ENCODE data around the gene CCDC112.
A peak's percentile ranks its signal among the peaks of the same experiment; 100 is the strongest.
"Not testable (repeated sequence)": the region's sequence is repeated elsewhere in the genome, so short reads cannot be mapped to it uniquely, and the experiment has no call there.

CCDC112 gene

GRCh38 chr5:115296124-115297022 is at the start of gene CCDC112:
TSS of gene CCDC112 (minus strand) at chr5:115296654. CDS start at chr5:115296543, 111 bp downstream.
- Mint-ChIP-seq H3K27me3 (no peaks in the 10 kb centered on the region), H3K4me1 (peaks cover 12% of the 10 kb centered on the region), H3K9me3 (no peaks in the 10 kb centered on the region), H3K36me3 (peaks cover 2% of the 10 kb centered on the region), H3K27ac (no peak within 1 kb of the TSS), H3K4me3 (peak within 1 kb of the TSS; percentile 82)

- no peaks in the 10 kb centered on the region for H3K36me3 Mint-ChIP-seq
- H3K4me3 Mint-ChIP-seq = no peak overlapping the region
- H3K27me3 Mint-ChIP-seq = peaks cover 15% of the 10 kb centered on the region
- peaks cover 8% of the 10 kb centered on the region for H3K9me3 Mint-ChIP-seq
- no peak overlapping the region for H3K27ac Mint-ChIP-seq
- H3K4me1 Mint-ChIP-seq = no peaks in the 10 kb centered on the region
These were observed 48.9 kb upstream of the CCDC112 start for GRCh38 chr5:115345344-115345743.

GRCh38 chr5:115343855-115344254 is 47.4 kb upstream of the CCDC112 start:
- Mint-ChIP-seq H3K9me3 (peaks cover 8% of the 10 kb centered on the region), H3K36me3 (no peaks in the 10 kb centered on the region), H3K27me3 (peaks cover 12% of the 10 kb centered on the region), H3K4me1 (no peaks in the 10 kb centered on the region), H3K4me3 (no peak overlapping the region), H3K27ac (no peak overlapping the region)

GRCh38 chr5:115342590-115343377 is 46.3 kb upstream of the CCDC112 start:
- Mint-ChIP-seq H3K27ac (no peak overlapping the region), H3K4me3 (no peak overlapping the region), H3K27me3 (peaks cover 18% of the 10 kb centered on the region), H3K9me3 (peaks cover 8% of the 10 kb centered on the region), H3K36me3 (no peaks in the 10 kb centered on the region), H3K4me1 (no peaks in the 10 kb centered on the region)

GRCh38 chr5:115341745-115342144 is 45.3 kb upstream of the CCDC112 start:
- Mint-ChIP-seq H3K27ac (no peak overlapping the region), H3K4me3 (no peak overlapping the region)

GRCh38 chr5:115338851-115339250 is 42.4 kb upstream of the CCDC112 start:
- Mint-ChIP-seq H3K27me3 (peaks cover 15% of the 10 kb centered on the region), H3K9me3 (no peaks in the 10 kb centered on the region), H3K4me1 (no peaks in the 10 kb centered on the region), H3K4me3 (no peak overlapping the region), H3K27ac (no peak overlapping the region), H3K36me3 (no peaks in the 10 kb centered on the region)

More at GRCh38 chr5:115341745-115342144, 45.3 kb upstream of the CCDC112 start:
- H3K36me3 Mint-ChIP-seq = no peaks in the 10 kb centered on the region
- H3K4me1 Mint-ChIP-seq = no peaks in the 10 kb centered on the region
- peaks cover 18% of the 10 kb centered on the region for H3K27me3 Mint-ChIP-seq
- peaks cover 8% of the 10 kb centered on the region for H3K9me3 Mint-ChIP-seq

- Mint-ChIP-seq H3K27me3 (peaks cover 13% of the 10 kb centered on the region), H3K36me3 (no peaks in the 10 kb centered on the region), H3K4me1 (no peaks in the 10 kb centered on the region), H3K9me3 (no peaks in the 10 kb centered on the region), H3K4me3 (no peak overlapping the region), H3K27ac (no peak overlapping the region)
These were observed 41.4 kb upstream of the CCDC112 start for GRCh38 chr5:115337882-115338281.

GRCh38 chr5:115336964-115337363 is 40.5 kb upstream of the CCDC112 start:
- H3K9me3 Mint-ChIP-seq = no peaks in the 10 kb centered on the region
- no peaks in the 10 kb centered on the region for H3K36me3 Mint-ChIP-seq
- H3K4me1 Mint-ChIP-seq = no peaks in the 10 kb centered on the region
- H3K27ac Mint-ChIP-seq = no peak overlapping the region
- H3K4me3 Mint-ChIP-seq = no peak overlapping the region
- H3K27me3 Mint-ChIP-seq = peaks cover 10% of the 10 kb centered on the region

- Mint-ChIP-seq H3K4me1 (peaks cover 7% of the 10 kb centered on the region), H3K27me3 (peaks cover 10% of the 10 kb centered on the region), H3K4me3 (no peak overlapping the region), H3K36me3 (no peaks in the 10 kb centered on the region), H3K27ac (no peak overlapping the region), H3K9me3 (no peaks in the 10 kb centered on the region)
These were observed 39.8 kb upstream of the CCDC112 start for GRCh38 chr5:115336201-115336720.

GRCh38 chr5:115335301-115335700 is 38.8 kb upstream of the CCDC112 start:
- Mint-ChIP-seq H3K27ac (no peak overlapping the region), H3K4me1 (peaks cover 11% of the 10 kb centered on the region), H3K4me3 (no peak overlapping the region), H3K9me3 (no peaks in the 10 kb centered on the region), H3K27me3 (peaks cover 11% of the 10 kb centered on the region), H3K36me3 (no peaks in the 10 kb centered on the region)

GRCh38 chr5:115333164-115333563 is 36.7 kb upstream of the CCDC112 start:
- Mint-ChIP-seq H3K4me3 (no peak overlapping the region), H3K4me1 (peaks cover 11% of the 10 kb centered on the region), H3K27me3 (peaks cover 7% of the 10 kb centered on the region), H3K9me3 (no peaks in the 10 kb centered on the region), H3K36me3 (no peaks in the 10 kb centered on the region), H3K27ac (no peak overlapping the region)

GRCh38 chr5:115330830-115331229 is 34.4 kb upstream of the CCDC112 start:
- Mint-ChIP-seq H3K27ac (no peak overlapping the region), H3K4me3 (no peak overlapping the region), H3K27me3 (peaks cover 13% of the 10 kb centered on the region), H3K36me3 (no peaks in the 10 kb centered on the region), H3K9me3 (no peaks in the 10 kb centered on the region), H3K4me1 (peaks cover 11% of the 10 kb centered on the region)

- Mint-ChIP-seq H3K4me3 (no peak overlapping the region), H3K4me1 (peaks cover 11% of the 10 kb centered on the region), H3K27me3 (peaks cover 10% of the 10 kb centered on the region), H3K36me3 (no peaks in the 10 kb centered on the region), H3K9me3 (no peaks in the 10 kb centered on the region), H3K27ac (no peak overlapping the region)
These were observed 33.0 kb upstream of the CCDC112 start for GRCh38 chr5:115329475-115329874.

GRCh38 chr5:115328617-115329274 is 32.3 kb upstream of the CCDC112 start:
- peaks cover 11% of the 10 kb centered on the region for H3K4me1 Mint-ChIP-seq
- H3K27me3 Mint-ChIP-seq, H3K27ac Mint-ChIP-seq, H3K36me3 Mint-ChIP-seq, H3K4me3 Mint-ChIP-seq, H3K9me3 Mint-ChIP-seq: not testable (repeated sequence)

GRCh38 chr5:115325296-115325959 is 29.0 kb upstream of the CCDC112 start:
- no peak overlapping the region for H3K27ac Mint-ChIP-seq
- no peaks in the 10 kb centered on the region for H3K9me3 Mint-ChIP-seq
- H3K27me3 Mint-ChIP-seq = peaks cover 16% of the 10 kb centered on the region
- no peaks in the 10 kb centered on the region for H3K36me3 Mint-ChIP-seq
- H3K4me1 Mint-ChIP-seq = no peaks in the 10 kb centered on the region
- H3K4me3 Mint-ChIP-seq = no peak overlapping the region
